ENCODE results near the gene TNP2.

Gene TNP2

GRCh38 chr16:11276896-11277593 lies 7.9 kb upstream of the TNP2 start:
- H3K4me3 ChIP-seq (ENCODE audit: low read depth, low read length) = no peak overlapping the region
- DNase-seq (ENCODE audit: low read depth, low spot score) = no peak
- no peak for TF ChIP-seq CTCF (IDR thresholded peaks at IDR 0.05; ENCODE audit: low read depth, low read length)
- in situ Hi-C loops (cut with HindIII; ENCODE audit: low sequenced_read_pairs) = no loop called here

GRCh38 chr16:11276143-11276895 lies 7.2 kb upstream of the TNP2 start, which contains the start of gene PRM2:
PRM2 (minus strand) TSS chr16:11276480; CDS start chr16:11276370, 110 bp downstream.
- no peak for DNase-seq (ENCODE audit: low read depth, low spot score)
- no peak for TF ChIP-seq CTCF (IDR thresholded peaks at IDR 0.05; ENCODE audit: low read depth, low read length)
- in situ Hi-C loops (cut with HindIII; ENCODE audit: low sequenced_read_pairs) = no loop called here
- no peak within 1 kb of the TSS for H3K4me3 ChIP-seq (ENCODE audit: low read depth, low read length)

- H3K4me3 ChIP-seq (ENCODE audit: low read depth, low read length) = no peak overlapping the region
- in situ Hi-C loops (cut with HindIII; ENCODE audit: low sequenced_read_pairs) = no loop called here
- no peak for DNase-seq (ENCODE audit: low read depth, low spot score)
- no peak for TF ChIP-seq CTCF (IDR thresholded peaks at IDR 0.05; ENCODE audit: low read depth, low read length)
Observed at GRCh38 chr16:11274964-11275363, 5.8 kb upstream of the TNP2 start.

GRCh38 chr16:11273721-11274324 lies 4.7 kb upstream of the TNP2 start:
- no peak overlapping the region for H3K4me3 ChIP-seq (ENCODE audit: low read depth, low read length)
- in situ Hi-C loops (cut with HindIII; ENCODE audit: low sequenced_read_pairs) = no loop called here
- TF ChIP-seq CTCF (IDR thresholded peaks at IDR 0.05; ENCODE audit: low read depth, low read length) = no peak
- no peak for DNase-seq (ENCODE audit: low read depth, low spot score)

GRCh38 chr16:11272921-11273720 lies 4.0 kb upstream of the TNP2 start, which contains the start of gene PRM3:
PRM3 (minus strand) TSS chr16:11273629; CDS start chr16:11273595, 34 bp downstream.
- in situ Hi-C loops (cut with HindIII; ENCODE audit: low sequenced_read_pairs) = no loop called here
- no peak for TF ChIP-seq CTCF (IDR thresholded peaks at IDR 0.05; ENCODE audit: low read depth, low read length)
- no peak within 1 kb of the TSS for H3K4me3 ChIP-seq (ENCODE audit: low read depth, low read length)
- DNase-seq (ENCODE audit: low read depth, low spot score) = no peak

- in situ Hi-C loops (cut with HindIII; ENCODE audit: low sequenced_read_pairs) = no loop called here
- TF ChIP-seq CTCF (IDR thresholded peaks at IDR 0.05; ENCODE audit: low read depth, low read length) = no peak
- DNase-seq (ENCODE audit: low read depth, low spot score) = no peak
Observed at GRCh38 chr16:11272484-11272883, 3.4 kb upstream of the TNP2 start.

More at GRCh38 chr16:11272484-11272883, 3.4 kb upstream of the TNP2 start:
- no peak overlapping the region for H3K4me3 ChIP-seq (ENCODE audit: low read depth, low read length)

Measured in astrocyte of the spinal cord (primary cell).